Non-pigmented ciliary epithelial cell (primary cell): ENCODE data around the gene HTT.
"Not testable (repeated sequence)": the region's sequence is repeated elsewhere in the genome, so short reads cannot be mapped to it uniquely, and the experiment has no call there.

Experiments used
- DNase-seq: peaks from one replicate; pipeline ENCODE4 v3.0.0-alpha.2; 2010; ENCODE audit warnings: low read depth

Gene HTT

DNA sequence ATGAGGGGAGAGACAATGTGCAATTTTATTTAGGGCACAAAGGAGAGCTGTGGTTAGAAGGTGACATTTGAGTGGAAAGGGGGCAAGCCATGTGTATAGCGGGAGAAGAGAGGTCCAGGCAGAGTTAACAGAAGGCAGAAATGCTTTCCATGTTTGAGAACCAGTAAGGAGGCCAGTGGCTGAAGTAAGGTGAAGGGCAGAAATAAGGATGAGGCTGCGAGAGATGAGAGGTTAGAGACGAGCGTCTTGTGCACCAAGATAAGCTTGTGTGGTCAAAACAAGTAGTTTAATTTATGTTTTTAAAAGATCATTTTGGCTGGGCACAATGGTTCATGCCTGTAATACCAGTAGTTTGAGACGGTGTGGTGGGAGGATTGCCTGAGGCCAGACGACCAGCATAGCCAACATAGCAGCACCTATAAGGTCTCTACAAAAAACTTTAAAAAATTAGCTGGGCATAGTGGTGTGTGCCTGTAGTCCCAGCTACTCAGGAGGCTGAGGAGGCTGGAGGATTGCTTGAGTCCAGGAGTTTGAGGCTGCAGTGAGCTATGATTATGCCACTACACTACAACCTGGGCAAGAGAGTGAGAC, 8.5 kb downstream of the HTT start:
- no peak for DNase-seq

DNA sequence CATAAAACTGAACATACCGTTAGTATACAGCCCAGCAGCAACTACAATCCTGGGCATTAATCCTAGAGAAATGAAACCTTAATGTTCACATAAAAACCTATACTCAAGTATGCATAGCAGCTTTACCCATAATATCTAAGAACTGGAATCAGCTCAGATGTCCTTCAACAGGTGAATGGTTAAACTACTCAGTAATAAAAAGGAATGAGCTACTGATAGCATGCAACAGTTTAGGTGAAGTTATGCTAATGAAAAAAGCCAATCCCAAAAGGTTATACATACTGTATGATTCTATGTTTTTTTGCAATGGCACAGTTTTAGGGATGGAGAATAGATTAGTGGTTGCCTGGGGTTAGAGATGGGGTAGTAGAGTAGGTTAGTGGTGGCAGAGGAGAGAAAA, 9.3 kb downstream of the HTT start:
- no peak for DNase-seq

- no peak for DNase-seq
Measured at GRCh38 chr4:3085948-3086670, 11.6 kb downstream of the HTT start.

DNA sequence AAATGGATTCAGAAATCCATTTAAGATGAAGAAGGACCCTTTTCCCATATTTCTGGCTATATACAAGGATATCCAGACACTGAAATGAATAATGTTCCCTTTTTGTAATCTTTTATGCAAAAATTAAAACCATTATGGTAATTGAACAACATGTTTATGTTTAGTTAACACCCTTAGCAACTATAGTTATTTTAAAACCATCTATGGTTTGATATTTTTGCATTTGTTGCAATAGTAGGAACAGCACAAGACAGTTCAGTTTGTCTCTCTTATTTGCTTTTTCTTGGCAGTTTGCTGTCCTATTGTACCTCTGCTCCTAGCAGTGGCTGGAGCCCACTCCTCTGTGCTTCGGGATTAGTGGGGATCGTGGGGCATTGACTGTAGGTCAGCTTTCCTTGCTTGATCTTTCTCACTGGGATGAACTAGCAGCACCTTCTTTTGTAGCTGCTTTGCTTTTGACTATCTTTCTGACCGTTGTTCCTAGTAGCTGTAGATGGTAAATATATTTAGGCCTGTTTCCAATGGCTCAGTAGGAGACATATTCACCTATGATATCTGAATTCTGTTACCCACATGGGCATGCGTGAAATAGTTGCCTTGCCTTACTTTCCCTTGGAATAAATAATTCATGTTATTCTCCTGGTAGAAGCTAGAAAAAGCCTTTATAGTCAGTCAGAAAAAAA, 12.8 kb downstream of the HTT start:
- DNase-seq = no peak

GRCh38 chr4:3091464-3091863, 17.0 kb downstream of the HTT start:
- DNase-seq = no peak

DNA sequence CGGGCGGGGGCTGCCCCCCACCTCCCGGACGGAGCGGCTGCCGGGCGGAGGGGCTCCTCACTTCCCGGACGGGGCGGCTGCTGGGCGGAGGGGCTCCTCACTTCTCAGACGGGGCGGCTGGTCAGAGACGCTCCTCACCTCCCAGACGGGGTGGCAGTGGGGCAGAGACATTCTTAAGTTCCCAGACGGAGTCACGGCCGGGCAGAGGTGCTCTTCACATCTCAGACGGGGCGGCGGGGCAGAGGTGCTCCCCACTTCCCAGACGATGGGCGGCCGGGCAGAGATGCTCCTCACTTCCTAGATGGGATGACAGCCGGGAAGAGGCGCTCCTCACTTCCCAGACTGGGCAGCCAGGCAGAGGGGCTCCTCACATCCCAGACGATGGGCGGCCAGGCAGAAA, 20.2 kb downstream of the HTT start:
- not testable (repeated sequence) for DNase-seq

- DNase-seq = no peak
Measured at GRCh38 chr4:3096202-3096601, 21.7 kb downstream of the HTT start.

DNA sequence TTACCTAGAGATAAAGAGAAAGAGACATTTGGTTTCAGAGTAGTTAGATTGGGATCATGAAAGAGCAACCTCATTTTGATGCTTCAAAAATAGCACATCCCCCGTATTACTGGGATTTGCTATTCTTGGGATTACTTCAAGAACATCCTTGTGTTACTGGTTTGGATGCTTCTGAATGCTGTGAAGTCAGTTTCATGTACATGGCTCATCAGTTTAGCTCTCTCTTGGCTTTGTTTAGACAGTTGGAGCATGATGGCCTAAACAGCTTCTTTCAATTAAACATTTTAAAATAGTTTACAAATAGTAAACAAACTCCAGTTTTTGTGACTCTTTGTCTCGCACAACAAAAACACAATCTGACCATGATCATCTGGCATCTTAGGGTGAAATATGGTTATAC, 23.9 kb downstream of the HTT start:
- DNase-seq = no peak

GRCh38 chr4:3106339-3107186, 32.1 kb downstream of the HTT start:
- peak; percentile 67 for DNase-seq

- DNase-seq = no peak
Measured at GRCh38 chr4:3107271-3107670, 32.8 kb downstream of the HTT start.

- DNase-seq = no peak
Measured at GRCh38 chr4:3107691-3108121, 33.2 kb downstream of the HTT start.

DNA sequence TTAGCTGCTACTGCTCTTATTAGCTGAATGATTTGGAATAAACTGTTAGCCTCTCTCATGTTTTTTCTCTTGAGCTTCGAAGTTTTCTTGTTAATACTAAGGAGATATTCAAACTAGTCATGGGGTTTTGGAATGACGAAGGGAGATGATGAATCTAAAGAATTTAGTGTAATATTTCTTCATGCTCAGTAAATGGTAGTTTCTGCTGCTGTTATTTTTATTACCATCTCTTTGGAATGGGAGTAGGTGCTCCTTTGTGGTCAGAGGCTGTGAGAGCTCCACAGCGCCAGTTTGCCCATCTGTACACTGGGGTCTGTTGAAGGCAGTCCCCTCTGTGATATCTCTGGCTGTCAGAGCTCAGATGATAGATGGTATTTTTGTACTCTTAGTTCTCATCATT, 33.7 kb downstream of the HTT start:
- DNase-seq = no peak

DNA sequence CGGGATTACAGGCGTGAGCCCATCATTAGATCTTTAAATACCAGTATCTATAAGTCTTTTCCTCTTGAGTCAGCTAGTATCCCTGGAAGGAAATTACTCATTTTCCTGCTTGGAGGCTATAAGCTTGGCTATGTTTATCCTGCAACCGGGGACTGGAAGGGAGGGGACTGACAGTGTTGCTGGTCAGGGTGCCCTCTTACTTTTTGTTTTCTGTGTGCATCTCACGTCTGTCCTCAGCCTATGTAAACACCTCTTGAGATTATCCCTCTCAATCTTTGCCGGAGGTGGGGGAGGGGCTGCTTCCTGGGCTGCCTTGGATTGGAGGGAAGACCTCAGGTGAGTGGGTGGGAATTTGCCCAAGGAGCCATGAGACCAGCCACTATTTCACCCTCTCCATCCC, 37.0 kb downstream of the HTT start:
- DNase-seq = no peak

DNA sequence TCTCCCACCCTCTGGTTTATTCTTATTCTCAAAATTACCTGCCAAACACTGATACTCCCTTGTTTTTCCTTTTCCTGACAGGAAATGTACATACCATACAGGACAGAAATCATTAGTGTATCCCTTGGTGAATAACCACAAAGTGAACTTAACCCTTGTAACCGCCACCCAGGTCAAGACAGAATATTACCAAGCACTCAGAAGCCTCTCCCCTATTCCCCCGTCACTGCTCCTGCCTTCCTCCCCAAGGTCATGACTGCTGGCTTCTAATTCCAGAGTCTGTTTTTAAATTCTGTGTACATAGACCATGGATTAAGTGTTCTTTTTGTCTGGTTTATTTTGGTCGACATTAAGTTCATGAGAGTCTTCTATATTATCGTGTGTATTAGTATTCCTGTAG, 37.7 kb downstream of the HTT start:
- no peak for DNase-seq

- no peak for DNase-seq
Measured at GRCh38 chr4:3112609-3113469, 38.4 kb downstream of the HTT start.

DNA sequence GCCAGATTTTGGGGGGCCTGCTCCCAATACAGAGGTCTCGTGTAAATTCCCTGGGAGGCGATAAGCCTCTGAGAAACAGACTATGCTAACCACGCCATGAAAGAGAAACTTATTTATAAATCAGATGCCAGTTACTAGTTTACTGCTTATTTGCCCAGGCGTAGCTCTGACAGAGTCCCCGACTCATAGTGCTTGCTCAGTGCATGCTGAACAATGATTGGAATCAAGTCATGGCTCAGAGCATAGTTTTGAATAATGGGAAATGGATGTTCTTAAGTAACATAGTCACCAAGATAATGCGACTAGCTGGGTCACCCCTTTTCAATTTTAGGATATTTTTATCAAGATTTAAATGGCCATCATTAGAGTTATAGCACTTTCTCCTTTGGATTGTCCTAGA, 39.9 kb downstream of the HTT start:
- no peak for DNase-seq

- no peak for DNase-seq
Measured at GRCh38 chr4:3115637-3116270, 41.3 kb downstream of the HTT start.

GRCh38 chr4:3116955-3117354, 42.5 kb downstream of the HTT start:
- DNase-seq = no peak

DNA sequence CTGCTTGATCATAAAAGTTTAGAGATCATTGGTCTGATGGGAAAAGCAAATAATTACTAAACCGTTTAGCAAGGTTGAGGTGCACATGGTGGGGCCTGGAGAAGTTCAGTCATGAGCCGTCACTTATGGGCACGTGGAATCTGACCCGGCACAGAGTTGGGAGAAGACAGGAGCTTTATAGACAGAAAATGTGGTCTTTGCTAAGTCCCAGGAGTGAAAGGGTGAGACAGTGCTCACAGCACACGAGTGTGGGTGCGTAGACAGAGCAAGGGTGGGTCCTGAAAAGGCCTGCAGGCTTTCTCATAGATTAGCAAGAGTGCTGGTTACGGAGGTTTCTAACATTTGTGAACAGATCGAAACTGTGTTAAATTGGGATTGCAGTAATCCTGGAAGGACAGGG, 43.8 kb downstream of the HTT start:
- no peak for DNase-seq

DNA sequence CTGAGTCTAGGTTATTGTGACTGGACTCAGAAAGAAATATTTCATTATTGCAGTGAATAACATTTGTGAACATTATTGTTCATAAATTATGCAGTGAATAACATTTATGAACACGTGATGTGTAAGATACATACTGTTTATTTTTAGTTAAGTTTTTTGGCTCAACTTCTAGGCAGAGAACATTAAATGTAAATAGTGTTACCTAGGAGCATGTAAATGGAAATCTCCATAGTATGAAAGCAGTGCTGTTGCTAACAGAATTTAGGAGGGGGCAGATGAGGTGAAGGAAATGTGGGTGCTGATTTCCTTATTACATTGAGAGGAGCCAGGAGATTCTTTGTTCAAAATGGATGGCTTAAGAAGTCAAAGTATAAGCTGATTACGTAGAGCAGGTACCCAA, 45.0 kb downstream of the HTT start:
- no peak for DNase-seq

- DNase-seq = no peak
Measured at GRCh38 chr4:3121110-3121509, 46.6 kb downstream of the HTT start.
